Omental fat pad (tissue), 4 donors: ENCODE results near the gene EGR2. TPM values are rescaled to one million over a fixed set of nuclear protein-coding genes. Genes with fewer than 3 reads are reported as not detected.

Source experiments
- ATAC-seq: fragments of 150-250 bp; one replicate; pipeline ENCODE4 v1.9.1; 2016; ENCODE audit warnings: mild to moderate bottlenecking, moderate library complexity; ENCODE audit not compliant: low FRiP score
- DNase-seq: peaks from one replicate; pipeline ENCODE4 v3.0.0-alpha.2; 2019; ENCODE audit warnings: low spot score
- CTCF ChIP-seq, 3 donors: fragments of 450-650 bp; IDR thresholded peaks; one replicate each; pipeline ENCODE4 v1.5.1; 2016 to 2017; ENCODE audit warnings: antibody characterized with exemption in 3 of 3, mild to moderate bottlenecking in 3 of 3, moderate library complexity in 2 of 3
- total RNA-seq, 4 donors: library from RNA; depleted of rRNA; stranded (reverse); fragments of >200 nt; gene quantifications; one replicate each; pipeline ENCODE4 v1.1.0, GENCODE V29; 2016

Gene EGR2
- total RNA-seq, 4 donors from 2014 or later, result 5.0 to 11.6 (median 5.7) TPM

DNA sequence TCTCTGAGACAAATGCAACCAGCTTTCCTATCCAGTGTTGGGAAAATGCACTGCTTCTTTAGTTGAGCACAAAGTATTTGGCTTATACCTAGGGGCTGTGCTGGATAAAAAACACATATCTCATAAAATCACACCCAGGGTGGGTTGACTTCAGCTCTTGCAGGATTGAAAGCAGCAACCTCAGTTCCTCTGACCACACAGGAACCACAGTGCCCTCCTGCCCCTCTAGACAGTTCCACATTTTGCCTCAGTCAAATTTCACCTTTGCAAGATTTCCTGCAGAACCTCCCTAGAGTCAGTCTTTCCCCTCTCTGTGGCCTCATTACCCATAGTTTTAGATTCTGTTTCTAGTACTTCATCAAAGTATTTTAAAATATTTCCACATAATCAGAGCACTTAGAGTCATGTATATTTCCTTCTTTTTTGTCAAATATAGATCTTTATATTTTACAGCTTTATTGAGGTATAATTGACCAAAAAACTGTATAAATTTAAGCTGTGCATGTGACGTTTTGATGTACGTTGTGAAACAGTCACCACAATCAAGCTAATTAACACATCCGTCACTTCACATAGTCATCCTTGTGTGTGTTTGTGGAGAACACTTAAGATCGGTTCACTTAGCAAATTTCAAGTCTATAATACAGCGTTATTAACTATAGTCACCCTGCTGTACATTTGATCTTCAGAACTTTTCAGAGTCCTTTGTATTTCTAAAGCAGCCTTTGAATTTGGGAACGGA lies 37.0 kb upstream of the EGR2 start:
- DNase-seq (no peak), ATAC-seq (no peak)
- TF ChIP-seq CTCF (IDR thresholded peaks at IDR 0.05), result no peak

GRCh38 chr10:62851442-62851841 lies 35.3 kb upstream of the EGR2 start:
- ATAC-seq, result no peak
- no peak for DNase-seq
- TF ChIP-seq CTCF (IDR thresholded peaks at IDR 0.05), result no peak

DNA sequence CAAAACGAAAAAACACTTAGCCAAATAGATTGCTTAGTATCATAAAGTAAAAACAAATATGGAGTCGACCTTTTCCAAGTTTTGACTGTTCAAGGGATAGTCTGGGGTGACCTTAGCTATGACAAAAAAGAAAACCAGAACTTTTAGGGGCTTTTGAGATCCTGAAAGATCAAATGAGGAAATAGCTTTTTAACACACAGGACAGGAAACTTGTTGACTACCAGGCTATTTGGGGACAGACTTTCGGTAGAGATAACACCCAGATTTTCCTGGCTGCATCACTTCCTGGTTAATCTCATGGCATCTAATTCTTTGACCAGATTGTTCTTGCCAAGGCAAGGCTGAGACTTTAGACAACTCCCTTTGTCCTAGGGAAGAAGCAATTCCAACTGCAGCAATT lies 34.5 kb upstream of the EGR2 start:
- DNase-seq (no peak), ATAC-seq (no peak)
- no peak for TF ChIP-seq CTCF (IDR thresholded peaks at IDR 0.05)

DNA sequence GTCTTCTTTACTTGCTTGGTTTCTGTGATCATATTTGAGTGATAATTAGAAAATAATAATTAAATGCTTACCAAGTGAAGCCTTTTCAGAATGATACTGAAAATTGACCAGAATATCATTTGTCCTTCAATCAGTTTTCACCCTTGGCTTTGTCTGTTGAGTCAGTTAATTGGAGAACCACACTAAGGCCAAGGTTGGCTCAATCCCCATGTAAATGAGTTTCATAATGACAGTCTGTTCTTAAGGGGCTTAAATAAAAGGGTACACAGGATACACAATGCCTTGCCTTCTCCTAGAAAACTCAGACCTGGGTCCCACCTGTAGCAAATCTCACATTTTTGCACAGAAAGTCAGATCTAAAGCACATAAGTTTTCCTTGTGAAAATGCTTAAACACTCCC lies 31.3 kb upstream of the EGR2 start:
- DNase-seq (no peak), ATAC-seq (no peak)
- no peak for TF ChIP-seq CTCF (IDR thresholded peaks at IDR 0.05)

DNA sequence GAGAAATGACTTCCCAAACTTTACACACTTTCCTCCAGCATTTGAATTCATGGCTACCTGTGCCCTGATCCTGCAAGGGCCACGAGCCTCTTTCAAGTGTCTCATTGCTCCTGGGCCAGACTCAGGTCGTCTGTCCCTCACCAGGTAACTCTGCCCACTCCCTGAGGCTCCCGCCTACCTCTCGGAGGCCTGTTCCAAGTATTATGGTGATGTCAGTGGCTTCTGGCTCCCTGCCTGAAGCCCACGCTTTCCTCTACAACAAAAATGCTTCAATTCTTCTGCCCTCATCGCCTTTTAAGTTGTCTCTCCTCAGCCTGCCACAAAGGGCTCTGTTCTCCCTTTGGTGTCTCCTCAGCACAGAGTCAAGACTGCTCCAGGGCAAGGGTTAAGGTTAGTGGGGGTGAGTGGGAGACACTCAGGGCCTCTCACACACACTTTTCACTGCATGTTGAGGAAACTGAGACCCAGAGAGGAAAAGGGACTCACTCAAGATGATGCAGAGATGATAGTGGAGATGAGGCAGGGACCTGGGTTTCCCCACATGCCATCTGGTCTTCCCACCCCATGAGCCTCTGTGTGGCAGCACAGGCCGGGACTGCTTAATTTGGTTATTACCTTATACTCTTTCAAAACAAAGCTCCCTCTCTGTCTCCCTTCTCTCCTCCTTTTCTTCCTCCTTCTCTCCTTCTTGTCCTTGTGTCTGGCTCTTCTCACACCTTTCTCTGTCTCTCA lies 28.3 kb upstream of the EGR2 start:
- TF ChIP-seq CTCF (IDR thresholded peaks at IDR 0.05), result no peak
- ATAC-seq, result no peak
- DNase-seq, result no peak

DNA sequence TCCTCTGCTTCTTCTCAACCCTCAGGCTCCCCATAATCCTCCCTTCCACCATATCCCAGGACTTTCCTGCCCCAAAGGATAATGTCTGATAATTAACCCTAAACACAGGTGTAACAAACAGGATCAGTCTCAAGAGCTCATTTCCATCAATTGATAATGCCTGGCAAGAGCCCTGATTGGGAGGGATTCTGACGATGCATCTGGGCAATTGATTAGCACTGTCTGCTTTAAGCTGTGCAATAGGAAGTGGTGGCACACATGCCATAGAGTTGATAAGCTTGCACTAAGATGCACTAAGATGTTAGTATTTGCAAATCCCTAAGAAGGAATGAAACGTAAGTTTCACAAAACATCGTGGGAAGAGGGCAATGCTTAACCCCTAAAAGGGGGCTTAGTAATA lies 27.4 kb upstream of the EGR2 start:
- DNase-seq (no peak), ATAC-seq (no peak)
- TF ChIP-seq CTCF (IDR thresholded peaks at IDR 0.05), result no peak

- no peak for ATAC-seq
- no peak for DNase-seq
- no peak for TF ChIP-seq CTCF (IDR thresholded peaks at IDR 0.05)
Observed at GRCh38 chr10:62842983-62843382, 26.8 kb upstream of the EGR2 start.
